Adrenal gland (tissue), 5 donors: Measurements from ENCODE around the gene APBB2.

Experiments used
- POLR2A ChIP-seq, 2 donors: fragments of 450-650 bp; IDR thresholded peaks; one replicate each; pipeline ENCODE4 v1.6.1; 2017; ENCODE audit warnings: antibody characterized with exemption in 2 of 2, mild to moderate bottlenecking in 2 of 2, moderate library complexity in 1 of 2
- TF ChIP-seq, protein P1 (sequence below), 6 experiments: fragments of 450-650 bp in 4 of 6; fragments of 200-600 bp in 2 of 6; sonication (generic) in 1 of 6; IDR thresholded peaks; 1 replicate in 5 of 6; 2 replicates in 1 of 6; pipeline versions ENCODE4 v1.5.1 to v1.8.0; 2016 to 2021; ENCODE audit warnings: antibody characterized with exemption in 6 of 6, mild to moderate bottlenecking in 2 of 6, moderate library complexity in 1 of 6
- donor health status: DM: no; HTN: no; CAD: no.

DNA sequence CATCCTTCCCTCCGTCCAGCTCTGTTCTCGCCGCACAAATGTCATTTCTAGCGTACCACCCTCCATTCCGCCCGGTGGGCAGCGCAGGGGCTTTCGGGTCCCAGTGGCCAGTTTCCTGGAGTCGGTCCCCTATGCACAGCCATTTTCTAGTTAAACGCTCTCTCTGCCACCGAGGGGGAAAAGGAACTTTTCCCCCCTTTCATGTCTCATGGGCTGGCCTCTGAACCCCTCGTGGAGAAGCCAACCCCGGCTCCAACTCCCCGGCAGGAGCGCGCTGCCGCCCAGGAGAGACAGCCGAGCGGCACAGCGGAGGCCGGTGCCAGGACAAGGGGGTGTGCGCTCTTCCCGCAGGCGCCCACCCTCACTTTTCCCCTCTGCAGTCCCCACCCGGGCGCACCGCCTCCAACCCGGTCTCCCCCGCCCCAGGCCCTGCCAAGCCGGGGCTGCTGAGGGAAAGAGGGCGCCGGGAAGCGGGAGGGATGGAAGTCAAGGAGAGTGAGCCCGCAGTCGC is 662 bp downstream of the APBB2 start:
- TF ChIP-seq, protein P1, sequence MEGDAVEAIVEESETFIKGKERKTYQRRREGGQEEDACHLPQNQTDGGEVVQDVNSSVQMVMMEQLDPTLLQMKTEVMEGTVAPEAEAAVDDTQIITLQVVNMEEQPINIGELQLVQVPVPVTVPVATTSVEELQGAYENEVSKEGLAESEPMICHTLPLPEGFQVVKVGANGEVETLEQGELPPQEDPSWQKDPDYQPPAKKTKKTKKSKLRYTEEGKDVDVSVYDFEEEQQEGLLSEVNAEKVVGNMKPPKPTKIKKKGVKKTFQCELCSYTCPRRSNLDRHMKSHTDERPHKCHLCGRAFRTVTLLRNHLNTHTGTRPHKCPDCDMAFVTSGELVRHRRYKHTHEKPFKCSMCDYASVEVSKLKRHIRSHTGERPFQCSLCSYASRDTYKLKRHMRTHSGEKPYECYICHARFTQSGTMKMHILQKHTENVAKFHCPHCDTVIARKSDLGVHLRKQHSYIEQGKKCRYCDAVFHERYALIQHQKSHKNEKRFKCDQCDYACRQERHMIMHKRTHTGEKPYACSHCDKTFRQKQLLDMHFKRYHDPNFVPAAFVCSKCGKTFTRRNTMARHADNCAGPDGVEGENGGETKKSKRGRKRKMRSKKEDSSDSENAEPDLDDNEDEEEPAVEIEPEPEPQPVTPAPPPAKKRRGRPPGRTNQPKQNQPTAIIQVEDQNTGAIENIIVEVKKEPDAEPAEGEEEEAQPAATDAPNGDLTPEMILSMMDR (IDR thresholded peaks at IDR 0.05) = no peak
- no peak for TF ChIP-seq POLR2A (IDR thresholded peaks at IDR 0.05)
